ENCODE results near the gene BCAM.
"Not testable (repeated sequence)": the region's sequence is repeated elsewhere in the genome, so short reads cannot be mapped to it uniquely, and the experiment has no call there.

BCAM gene

DNA sequence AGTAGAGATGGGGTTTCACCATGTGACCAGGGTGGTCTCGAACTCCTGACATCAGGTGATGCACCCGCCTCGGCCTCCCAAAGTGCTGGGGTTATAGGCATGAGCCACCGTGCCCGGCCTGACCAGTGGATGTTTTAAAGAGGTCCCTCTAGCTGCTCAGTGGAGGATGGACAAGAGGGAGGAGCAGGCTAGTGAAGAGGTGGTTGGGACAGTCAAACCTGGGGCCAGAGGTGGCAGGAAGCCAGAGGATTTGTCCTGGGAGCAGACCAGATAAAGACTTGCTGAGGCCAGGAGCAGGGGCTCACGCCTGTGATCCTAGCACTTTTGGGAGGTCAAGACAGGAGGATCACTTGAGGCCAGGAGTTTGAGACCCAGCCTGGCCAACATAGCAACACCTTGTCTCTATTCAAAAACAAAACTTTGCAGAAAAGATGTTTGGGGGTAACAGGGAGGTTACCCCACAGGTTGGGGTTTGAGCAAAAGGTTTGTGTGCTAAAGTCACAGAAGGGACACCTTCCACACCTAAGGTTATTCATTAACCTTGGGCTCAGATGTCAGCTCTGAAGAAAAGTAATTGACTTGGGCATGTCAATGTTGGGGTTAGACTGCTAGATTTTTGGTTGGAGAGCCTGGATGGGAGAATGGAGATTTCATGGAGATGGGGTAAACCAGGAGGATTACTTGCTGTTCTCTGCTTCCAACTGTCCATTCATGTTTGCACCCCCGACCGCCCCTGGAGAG, 9.0 kb downstream of the BCAM start:
- DNase-seq (ENCODE audit: low spot score) = no peak

DNA sequence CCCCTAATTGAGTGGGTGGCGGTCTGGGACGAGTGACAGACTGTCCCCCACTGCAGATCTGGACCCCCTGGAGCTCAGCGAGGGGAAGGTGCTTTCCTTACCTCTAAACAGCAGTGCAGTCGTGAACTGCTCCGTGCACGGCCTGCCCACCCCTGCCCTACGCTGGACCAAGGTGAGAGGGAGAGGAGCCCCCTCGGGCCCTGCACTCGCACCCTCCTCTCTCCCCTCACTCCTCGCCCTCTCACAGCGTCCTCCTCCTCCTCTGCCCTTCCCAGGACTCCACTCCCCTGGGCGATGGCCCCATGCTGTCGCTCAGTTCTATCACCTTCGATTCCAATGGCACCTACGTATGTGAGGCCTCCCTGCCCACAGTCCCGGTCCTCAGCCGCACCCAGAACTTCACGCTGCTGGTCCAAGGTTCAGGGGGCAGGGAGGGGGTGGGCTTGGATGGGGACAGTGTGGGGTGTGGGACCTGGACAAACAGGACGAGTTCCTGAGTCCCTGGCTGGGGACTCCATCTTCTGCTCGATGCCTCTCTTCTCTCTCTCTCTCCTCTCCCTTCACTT, 9.6 kb downstream of the BCAM start:
- no peak for DNase-seq (ENCODE audit: low spot score)

DNA sequence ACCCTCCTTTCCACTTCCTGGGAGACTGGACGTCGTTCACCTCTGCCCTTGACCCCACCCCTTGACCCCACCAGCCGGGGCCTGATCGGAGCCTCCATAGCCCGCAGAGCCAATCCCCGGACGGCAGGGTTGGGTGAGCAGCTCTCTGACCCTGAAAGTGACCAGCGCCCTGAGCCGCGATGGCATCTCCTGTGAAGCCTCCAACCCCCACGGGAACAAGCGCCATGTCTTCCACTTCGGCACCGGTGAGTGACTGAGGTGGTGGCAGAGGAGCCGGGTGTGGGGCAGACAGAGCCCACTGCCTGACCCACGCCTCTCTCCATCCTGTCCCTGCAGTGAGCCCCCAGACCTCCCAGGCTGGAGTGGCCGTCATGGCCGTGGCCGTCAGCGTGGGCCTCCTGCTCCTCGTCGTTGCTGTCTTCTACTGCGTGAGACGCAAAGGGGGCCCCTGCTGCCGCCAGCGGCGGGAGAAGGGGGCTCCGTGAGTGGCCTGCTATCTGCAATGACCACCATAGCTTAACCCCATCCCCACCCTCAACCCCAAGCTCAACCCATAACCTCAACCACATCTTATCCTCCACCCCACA, 10.4 kb downstream of the BCAM start:
- no peak for DNase-seq (ENCODE audit: low spot score)

DNA sequence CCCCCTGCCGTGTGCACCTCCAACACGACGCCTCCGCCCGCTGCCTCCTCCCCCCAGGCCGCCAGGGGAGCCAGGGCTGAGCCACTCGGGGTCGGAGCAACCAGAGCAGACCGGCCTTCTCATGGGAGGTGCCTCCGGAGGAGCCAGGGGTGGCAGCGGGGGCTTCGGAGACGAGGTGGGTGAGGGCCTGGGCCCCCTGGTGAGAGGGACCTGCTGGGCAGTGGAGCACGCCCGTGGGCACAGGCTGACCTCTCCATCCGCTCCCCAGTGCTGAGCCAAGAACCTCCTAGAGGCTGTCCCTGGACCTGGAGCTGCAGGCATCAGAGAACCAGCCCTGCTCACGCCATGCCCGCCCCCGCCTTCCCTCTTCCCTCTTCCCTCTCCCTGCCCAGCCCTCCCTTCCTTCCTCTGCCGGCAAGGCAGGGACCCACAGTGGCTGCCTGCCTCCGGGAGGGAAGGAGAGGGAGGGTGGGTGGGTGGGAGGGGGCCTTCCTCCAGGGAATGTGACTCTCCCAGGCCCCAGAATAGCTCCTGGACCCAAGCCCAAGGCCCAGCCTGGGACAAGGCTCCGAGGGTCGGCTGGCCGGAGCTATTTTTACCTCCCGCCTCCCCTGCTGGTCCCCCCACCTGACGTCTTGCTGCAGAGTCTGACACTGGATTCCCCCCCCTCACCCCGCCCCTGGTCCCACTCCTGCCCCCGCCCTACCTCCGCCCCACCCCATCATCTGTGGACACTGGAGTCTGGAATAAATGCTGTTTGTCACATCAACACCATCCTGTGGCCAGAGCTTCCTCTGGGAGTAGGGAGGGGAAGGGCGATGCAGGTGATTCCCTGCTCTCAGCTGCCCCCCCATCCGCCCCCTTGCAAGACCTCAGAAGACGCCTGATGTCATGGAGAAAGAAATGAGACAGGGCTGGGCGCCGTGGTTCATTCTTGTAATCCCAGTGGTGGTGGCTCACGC, 12.0 kb downstream of the BCAM start:
- peak; percentile 46 for DNase-seq (ENCODE audit: low spot score)

DNA sequence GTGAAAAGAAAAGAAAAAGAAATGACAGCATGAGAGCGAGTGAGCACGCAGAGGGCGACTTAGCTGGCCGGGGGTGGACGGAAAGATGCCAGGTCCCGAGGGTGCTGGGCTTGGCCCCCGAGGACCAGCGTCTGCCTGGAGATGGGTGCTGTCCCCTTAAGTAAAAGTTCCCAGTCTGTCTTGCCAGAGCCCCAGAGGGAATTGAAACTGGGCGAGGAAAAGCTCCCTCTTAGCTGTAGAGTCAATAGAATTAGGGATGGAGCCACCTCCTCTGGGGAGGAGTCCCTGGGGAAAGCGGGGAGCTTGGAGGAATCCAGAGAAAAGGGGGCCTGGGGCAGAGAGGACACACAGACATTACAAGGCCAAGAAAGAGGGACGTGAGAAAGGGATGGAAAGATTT, 13.3 kb downstream of the BCAM start:
- no peak for DNase-seq (ENCODE audit: low spot score)

DNA sequence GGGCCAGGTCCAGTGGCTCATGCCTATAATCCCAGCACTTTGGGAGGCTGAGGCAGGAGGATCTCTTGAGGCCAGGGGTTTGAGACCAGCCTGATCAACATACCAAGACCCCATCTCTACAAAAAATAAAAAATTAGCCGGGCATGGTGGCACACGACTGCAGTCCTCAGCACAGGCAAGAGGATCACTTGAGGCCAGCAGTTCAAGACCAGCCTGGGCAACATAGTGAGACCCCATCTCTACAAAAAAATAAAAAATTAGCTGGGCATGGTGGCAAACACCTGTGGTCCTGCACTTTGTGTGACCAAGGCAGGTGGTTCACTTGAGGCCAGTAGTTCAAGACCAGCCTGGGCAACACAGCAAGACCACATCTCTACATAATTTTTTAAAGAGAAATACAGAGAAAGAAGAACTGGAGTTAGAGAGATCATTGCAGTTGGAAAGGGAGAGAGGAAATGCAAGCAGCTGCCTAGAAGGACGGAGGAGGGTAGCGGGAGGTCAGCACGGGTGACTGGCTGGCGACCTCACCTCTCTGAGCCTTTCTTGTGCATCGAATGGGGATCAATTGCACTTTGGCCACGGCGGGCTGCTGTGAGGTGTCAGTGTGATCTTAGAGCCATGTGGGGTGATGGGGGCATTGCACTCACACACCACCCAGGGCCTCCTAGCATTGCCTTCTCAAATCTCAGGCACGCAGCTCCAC, 13.9 kb downstream of the BCAM start:
- no peak for DNase-seq (ENCODE audit: low spot score)

DNA sequence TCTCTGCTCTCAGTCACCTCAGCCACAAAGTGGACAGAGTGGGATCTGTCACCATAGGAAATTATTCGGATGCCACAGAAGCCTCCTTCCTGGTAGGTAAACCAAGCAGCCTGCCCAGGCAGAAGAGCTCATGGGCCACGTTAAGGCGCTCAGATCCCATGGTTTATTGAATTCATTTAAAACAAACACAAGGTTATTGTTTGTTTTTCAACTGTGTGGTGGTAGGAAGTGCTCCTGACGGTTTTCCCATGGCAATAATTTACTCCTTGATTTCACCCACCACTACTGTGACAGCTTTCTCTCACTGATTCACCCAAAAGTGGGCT, 14.4 kb downstream of the BCAM start:
- DNase-seq (ENCODE audit: low spot score) = no peak

DNA sequence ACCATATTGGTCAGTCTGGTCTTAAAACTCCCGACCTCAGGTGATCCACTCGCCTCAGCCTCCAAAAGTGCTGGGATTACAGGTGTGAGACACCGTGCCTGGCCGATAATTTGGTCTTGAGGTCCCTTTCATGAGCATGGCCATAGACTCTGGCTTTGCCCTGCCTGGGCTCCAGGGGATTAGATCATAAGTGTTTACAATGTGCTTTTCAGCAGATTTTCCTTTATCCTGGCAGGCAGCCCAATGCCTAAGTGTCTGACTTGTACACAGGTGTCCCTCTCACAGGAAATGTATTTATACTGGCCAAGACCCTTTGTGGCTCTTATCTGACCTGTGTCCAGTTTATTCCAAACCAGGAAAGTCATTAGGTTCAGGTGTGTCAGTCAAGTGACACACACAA, 15.9 kb downstream of the BCAM start:
- no peak for DNase-seq (ENCODE audit: low spot score)

DNA sequence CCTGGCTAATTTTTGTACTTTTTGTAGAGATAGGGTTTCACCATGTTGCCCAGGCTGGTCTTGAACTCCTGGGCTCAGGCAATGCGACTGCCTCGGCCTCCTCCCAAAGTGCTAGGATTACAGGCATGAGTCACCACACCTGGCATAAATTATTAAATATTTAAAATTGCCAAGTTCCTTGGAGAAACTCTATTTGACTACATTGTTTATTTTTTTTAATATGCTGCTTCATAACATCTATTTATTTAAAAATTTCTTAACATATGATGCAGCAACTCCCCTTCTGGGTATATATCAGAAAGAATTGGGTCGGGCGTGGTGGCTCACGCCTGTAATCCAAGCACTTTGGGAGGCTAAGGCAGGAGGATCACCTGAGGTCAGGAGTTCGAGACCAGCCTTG, 24.0 kb downstream of the BCAM start:
- DNase-seq (ENCODE audit: low spot score) = not testable (repeated sequence)

DNA sequence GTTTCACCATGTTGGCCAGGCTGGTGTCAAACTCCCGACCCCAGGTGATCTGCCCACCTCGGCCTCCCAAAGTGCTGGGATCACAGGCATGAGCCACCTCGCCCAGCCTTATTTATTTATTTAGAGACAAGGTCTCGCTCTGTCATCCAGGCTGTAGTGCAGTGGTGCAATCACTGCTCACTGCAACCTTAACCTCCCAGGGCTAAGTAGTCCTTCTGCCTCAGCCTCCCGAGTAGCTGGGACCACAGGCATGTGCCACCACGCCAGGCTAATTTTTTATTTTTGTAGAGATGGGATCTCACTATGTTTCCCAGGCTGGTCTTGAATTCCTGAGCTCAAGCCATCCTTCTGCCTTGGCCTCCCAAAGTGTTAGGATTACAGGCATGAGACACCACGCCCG, 25.5 kb downstream of the BCAM start:
- not testable (repeated sequence) for DNase-seq (ENCODE audit: low spot score)

DNA sequence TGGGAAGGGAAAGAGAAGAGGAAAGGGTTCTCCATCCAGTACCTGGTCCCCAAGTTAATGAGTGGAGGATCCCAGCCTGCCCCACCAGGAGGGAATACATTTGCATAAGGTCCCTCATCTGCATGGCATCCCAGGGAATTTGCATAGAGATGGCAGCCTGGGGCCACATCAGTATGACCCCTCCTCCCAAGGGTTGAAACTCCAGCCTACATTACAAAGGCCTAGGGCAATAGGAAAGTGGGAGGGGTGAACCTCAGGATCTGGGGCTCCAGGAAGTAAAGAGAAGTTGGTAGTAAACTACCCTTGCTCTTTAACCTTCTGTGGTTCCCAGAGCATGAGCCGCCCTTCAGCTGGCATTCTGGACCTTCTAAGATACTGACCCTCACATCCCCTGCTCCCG, 30.4 kb downstream of the BCAM start:
- DNase-seq (ENCODE audit: low spot score) = no peak

DNA sequence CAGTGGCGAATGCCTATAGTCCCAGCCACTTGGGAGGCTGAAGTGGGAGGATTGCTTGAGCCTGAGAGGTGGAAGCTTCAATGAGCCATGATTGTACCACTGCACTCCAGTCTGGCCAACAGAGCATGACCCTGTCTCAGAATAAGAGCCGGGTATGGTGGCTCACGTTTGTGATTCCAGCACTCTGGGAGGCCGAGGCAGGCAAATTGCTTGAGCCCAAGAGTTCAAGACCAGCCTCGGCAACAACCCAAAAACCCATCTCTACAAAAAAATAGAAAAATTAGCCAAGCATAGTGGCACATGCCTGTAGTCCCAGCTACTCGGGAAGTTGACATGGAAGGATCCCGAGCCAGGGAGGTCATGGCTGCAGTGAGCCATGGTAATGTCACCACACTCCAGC, 31.9 kb downstream of the BCAM start:
- no peak for DNase-seq (ENCODE audit: low spot score)

DNA sequence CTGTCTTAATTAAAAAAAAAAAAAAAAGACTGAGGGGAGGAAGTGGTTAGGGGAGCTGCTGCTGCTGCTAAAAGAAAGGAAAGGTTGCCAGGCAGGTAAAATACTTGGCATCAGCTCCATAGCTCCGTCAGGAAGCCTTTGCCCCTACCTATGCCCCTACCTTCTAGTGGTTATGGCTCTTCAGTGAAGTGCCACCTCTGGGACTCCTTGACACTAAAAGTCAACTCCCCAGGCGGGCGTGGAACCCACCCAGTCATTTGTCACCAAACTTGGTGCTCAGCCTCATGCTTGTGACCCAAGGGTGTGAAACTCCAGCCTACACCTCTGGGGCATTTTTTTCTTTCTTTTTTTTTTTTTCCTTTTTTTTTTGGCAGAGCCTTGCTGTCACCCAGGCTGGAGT, 32.3 kb downstream of the BCAM start:
- no peak for DNase-seq (ENCODE audit: low spot score)

DNA sequence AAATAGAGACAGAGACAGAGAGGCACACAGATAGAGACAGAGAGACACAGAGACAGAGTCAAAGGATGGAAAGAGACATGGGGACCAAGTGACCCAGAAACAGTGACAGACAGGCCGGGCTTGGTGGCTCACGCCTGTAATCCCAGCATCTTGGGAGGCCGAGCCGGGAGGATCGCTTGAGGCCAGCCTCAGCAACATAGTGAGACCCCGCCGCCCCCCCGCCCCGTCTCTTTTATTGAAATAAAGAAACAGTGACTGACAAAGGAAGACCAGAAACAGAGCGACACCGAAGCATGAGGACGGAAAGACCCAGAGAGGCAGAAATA, 36.3 kb downstream of the BCAM start:
- no peak for DNase-seq (ENCODE audit: low spot score)

DNA sequence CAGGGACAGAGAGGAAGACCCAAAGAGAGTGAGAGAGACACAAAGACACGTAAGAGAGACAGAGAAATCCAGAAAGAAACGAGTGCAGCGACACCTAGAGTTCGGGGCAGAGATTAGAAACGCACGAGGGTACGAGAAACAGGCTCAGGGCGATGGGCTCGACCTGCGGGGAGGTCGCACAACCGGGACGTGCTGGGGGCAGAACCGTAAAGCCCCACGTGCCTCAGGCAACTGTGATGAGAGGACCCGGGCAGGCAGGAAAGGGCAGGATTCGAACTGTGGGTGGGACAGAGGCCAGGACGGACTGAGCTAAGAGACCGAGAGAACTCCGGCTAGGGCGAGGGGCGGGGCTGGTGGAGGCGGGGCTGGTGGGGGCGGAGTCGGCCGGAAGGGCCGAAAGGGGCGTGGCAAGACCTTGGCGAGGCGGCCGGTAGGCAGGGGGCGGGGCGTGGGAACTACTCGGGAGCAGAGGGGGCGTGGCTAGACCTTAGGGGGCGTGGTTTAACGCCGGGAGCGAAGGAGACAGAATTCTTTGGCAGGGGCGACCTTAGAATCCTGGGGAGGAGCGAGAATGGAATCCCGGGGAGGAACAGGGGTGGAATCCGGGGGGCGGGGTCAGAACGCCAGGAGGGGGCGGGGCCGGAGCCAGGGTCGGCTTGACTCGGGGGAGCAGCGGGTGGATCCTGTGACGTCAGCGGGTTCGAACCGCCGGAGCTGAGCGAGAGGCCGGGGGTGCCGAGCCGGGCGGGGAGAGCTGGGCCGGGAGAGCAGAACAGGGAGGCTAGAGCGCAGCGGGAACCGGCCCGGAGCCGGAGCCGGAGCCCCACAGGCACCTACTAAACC, 36.9 kb downstream of the BCAM start, which contains the start of gene NECTIN2:
NECTIN2 (plus strand) TSS at position 686 of the 843 bp plus-strand sequence. CDS start 229 bp downstream, outside the sequence.
- peak; percentile 100 for DNase-seq (ENCODE audit: low spot score)

DNA sequence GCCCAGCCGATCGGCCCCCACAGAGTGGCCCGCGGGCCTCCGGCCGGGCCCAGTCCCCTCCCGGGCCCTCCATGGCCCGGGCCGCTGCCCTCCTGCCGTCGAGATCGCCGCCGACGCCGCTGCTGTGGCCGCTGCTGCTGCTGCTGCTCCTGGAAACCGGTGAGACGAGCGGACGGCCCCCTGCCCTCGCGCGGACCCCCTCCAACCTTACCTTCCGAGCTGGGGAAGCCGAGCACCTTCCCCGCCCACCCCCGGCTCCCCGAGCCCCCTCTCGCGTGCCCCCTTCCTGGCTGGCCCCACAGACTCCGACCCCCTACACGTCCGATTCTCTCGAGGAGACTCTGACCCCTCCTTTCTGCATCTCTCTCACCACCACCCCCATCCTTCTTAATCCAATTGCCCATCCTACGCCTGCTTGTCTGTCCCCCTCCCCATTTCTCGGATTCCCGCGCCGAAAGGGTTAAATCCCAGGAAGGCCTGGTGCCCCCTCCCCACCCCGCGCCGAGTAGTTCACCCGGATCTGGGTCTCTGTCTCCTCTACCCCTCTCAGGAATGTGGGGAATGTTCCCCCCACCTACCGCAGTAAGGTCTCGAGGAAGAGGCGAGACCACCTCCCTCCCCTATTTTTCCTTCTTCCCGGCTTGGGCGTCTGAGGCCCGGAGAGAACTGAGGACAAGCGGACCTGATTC, 37.7 kb downstream of the BCAM start:
- peak; percentile 26 for DNase-seq (ENCODE audit: low spot score)

DNA sequence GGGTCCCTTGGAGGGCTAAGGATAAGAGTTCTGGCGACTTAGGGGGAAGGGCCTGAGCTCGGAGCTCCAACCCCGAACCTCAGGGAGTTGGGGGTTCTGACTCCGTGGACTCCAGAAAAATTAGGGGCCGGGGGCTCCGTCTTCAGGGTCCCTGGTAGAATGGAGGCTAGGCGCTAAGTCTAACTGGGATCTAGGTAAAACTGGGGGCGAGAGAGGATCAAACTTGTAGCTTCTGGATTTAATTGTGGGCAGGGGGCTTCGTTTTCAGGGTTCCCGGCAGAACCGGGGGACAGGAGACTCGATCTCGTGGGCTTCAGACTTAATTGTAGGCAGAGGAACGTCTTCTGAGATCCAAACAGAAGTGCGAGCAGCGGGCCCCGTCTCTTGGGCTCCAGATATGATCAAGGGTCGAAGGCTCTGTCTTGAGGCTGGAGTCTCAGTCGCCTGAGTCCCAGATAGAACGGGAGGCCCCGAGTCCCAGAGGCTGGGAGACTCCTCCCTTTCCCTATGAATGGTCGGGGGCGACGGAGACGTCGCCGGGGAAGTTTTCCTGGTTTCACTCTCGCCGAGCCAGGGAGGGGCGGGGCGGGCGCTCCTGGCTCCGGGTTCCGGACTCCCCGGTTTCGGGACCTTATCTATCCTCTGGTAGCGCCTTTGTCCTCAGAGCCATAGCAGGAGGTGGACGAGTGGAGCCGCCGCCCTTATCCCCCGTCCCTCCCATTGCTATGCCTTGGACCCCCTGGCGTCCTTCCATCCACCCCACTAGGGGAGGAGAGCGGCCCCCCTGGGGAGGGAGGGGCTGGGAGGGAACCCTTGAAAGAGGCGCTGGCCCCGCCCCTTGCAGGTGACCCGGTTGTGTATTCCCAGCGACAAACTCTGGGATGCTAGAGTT, 38.5 kb downstream of the BCAM start:
- DNase-seq (ENCODE audit: low spot score) = no peak

DNA sequence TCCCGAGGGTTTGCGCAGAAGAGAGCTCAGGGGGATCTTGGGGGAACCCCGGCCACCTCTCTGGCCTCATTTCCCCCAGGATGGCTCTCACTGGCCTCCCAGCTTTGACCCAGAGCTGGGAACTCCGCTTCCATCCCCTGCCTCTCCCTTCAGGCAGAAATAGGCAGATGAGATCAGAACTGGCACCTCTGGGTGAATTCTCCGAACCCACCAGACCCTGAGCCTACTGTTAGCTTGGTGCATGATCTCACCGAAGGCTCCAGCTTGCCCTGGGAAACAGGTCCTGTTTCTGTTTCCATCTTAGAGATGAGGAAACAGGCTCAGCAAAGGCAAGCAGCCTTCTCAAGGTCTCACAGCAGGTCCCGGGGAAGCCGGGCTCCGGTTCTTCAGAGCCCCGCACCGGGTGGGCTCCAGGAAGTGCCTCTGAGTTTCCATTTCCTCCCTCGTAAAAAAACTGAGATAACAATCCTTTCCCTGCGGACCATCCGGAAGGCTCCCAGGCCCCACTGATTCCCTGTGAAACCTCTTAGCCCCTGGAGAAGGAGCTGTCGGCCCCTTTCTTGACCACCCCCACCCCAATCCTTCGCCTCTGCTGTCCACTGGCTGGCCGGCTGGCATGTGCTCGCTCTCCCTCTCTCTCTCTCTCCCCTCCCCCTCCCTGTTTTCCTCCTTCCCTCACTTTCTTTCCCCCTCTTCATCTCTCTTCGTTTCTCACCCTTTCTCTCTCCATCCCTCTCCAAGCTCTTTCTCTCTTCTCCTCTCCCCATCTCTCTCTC, 39.3 kb downstream of the BCAM start:
- no peak for DNase-seq (ENCODE audit: low spot score)

All from COLO829 (cell line).